CD4-positive, alpha-beta T cell (primary cell): ENCODE data around the gene TMEM54. TPM values are rescaled to one million over a fixed set of nuclear protein-coding genes. Genes with fewer than 3 reads are reported as not detected.
A peak's percentile ranks its signal among the peaks of the same experiment; 100 is the strongest.

ENCODE experiments used
- ATAC-seq: fragments of 200-7000 bp; cut with Tn5 transposase; one replicate; pipeline ENCODE4 v1.10.0; 2022; ENCODE audit warnings: mild to moderate bottlenecking; ENCODE audit not compliant: poor library complexity
- CTCF ChIA-PET: fragments of 350-600 bp; sonication (Branson Sonifier 250); formaldehyde crosslinking; loops from one replicate; lab custom pipeline; 2021; ENCODE audit warnings: antibody characterized with exemption, inconsistent platforms; lab: Charles Lee
- POLR2A ChIA-PET: fragments of 350-600 bp; sonication (Branson Sonifier 250); formaldehyde crosslinking; loops from one replicate; lab custom pipeline; 2021; ENCODE audit warnings: antibody characterized with exemption, inconsistent platforms; lab: Charles Lee
- DNase-seq, 14 experiments: peaks; one replicate each; pipeline ENCODE4 v3.0.0-alpha.2; 2013 to 2020; ENCODE audit warnings: mixed read lengths in 2 of 14
- H3K27ac ChIP-seq, 2 donors: one replicate each; pipeline versions ENCODE4 v1.5.1 to v1.7.0; 2013; ENCODE audit warnings: low read length in 2 of 2, low read depth in 1 of 2, mild to moderate bottlenecking in 1 of 2
- H3K27me3 ChIP-seq, 2 experiments: 1 replicate in 1 of 2; 2 replicates in 1 of 2; pipeline versions ENCODE4 v1.6.1 to v1.7.0; 2013; ENCODE audit warnings: low read length in 2 of 2, control low read depth in 1 of 2, mild to moderate bottlenecking in 1 of 2, moderate library complexity in 1 of 2; ENCODE audit not compliant: insufficient read depth in 2 of 2, control insufficient read depth in 1 of 2
- H3K36me3 ChIP-seq: one replicate; pipeline ENCODE4 v1.6.1; 2013; ENCODE audit warnings: low read length, control low read depth; ENCODE audit not compliant: insufficient read depth
- H3K4me1 ChIP-seq: one replicate; pipeline ENCODE4 v1.6.1; 2013; ENCODE audit warnings: low read length, control low read depth; ENCODE audit not compliant: insufficient read depth
- H3K4me3 ChIP-seq: one replicate; pipeline ENCODE4 v1.5.1; 2013; ENCODE audit warnings: mild to moderate bottlenecking, low read length, moderate library complexity
- H3K9me3 ChIP-seq, 2 experiments: 1 replicate in 1 of 2; 2 replicates in 1 of 2; pipeline versions ENCODE4 v1.6.1 to v1.7.0; 2013; ENCODE audit warnings: low read length in 2 of 2, mild to moderate bottlenecking in 2 of 2, control low read depth in 1 of 2, moderate library complexity in 1 of 2; ENCODE audit not compliant: control insufficient read depth in 1 of 2, insufficient read depth in 1 of 2
- H3K27ac Mint-ChIP-seq: one replicate; pipeline ENCODE4 v1.8.0; 2020; ENCODE audit warnings: mixed read lengths
- H3K27me3 Mint-ChIP-seq: one replicate; pipeline ENCODE4 v1.8.0; 2021; ENCODE audit warnings: mixed read lengths
- H3K36me3 Mint-ChIP-seq: one replicate; pipeline ENCODE4 v1.8.0; 2021; ENCODE audit warnings: low read depth, mixed read lengths
- H3K4me1 Mint-ChIP-seq: one replicate; pipeline ENCODE4 v1.8.0; 2021; ENCODE audit warnings: low read depth, mixed read lengths
- H3K4me3 Mint-ChIP-seq: one replicate; pipeline ENCODE4 v1.8.0; 2020; ENCODE audit warnings: mild to moderate bottlenecking, mixed read lengths
- H3K9me3 Mint-ChIP-seq: one replicate; pipeline ENCODE4 v1.8.0; 2020; ENCODE audit warnings: mixed read lengths
- intact Hi-C, 2 experiments: fragments of 100-400 bp; cut with DNase I in 1 of 2; cut with micrococcal nuclease in 1 of 2; formaldehyde crosslinking; loops; one replicate each; pipeline versions ENCODE4 v1.15.1 to v1.9.0; 2023 to 2025; cut with DNase I, micrococcal nuclease
- total RNA-seq, 174 experiments: library from RNA in 2 of 174; stranded (reverse) in 2 of 174; gene quantifications; one replicate each; pipeline ENCODE4 v1.2.3 and lab custom pipeline; 2021 to 2026
- TF ChIP-seq, protein P1 (sequence below): fragments of 200-600 bp; IDR thresholded peaks from one replicate; pipeline ENCODE4 v1.8.0; 2022; ENCODE audit warnings: antibody characterized with exemption, mild to moderate bottlenecking

The TMEM54 gene
- total RNA-seq, 2 experiments from 2014 or later = not detected

DNA sequence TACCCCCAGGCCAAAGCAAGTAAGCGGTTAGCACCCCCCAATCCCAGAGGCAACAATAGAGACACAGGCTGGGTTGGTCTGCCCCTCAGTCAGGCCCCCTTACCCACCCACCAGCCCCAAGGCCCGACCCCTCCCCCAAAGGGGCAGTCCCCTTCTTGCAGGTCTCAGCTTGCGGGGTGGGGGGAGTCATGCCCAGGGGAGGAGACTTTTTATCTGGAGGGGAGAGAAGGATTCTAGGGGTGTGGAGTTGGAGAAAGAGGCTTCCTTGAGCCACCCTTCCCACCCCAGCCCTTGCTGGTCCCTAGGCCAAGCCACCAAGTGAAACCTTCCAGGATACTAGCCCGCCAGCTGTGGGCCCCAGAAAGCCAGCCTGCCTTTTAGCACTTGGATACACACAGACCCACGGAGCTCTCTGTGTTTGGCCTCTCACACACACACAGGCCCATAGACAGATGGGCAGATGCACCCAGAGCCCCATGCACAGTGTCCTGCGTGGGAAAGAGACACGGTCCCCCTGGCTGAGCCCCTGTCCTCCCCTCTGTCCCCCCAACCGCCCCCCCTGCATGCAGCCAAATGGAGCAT, 7.1 kb downstream of the TMEM54 start:
- DNase-seq = no peak
- Histone ChIP-seq H3K36me3 (no peaks in the 10 kb centered on the region), H3K27me3 (peaks cover 47 to 77% of the 10 kb centered on the region in 2 experiments), H3K4me1 (peaks cover 15% of the 10 kb centered on the region), H3K27ac (no peak overlapping the region), H3K9me3 (peaks cover 0 to 11% of the 10 kb centered on the region in 2 experiments), H3K4me3 (no peak overlapping the region)
- no peaks in the 10 kb centered on the region for H3K36me3 Mint-ChIP-seq
- no peak for ATAC-seq
- H3K27ac Mint-ChIP-seq = no peak overlapping the region
- TF ChIP-seq, protein P1, sequence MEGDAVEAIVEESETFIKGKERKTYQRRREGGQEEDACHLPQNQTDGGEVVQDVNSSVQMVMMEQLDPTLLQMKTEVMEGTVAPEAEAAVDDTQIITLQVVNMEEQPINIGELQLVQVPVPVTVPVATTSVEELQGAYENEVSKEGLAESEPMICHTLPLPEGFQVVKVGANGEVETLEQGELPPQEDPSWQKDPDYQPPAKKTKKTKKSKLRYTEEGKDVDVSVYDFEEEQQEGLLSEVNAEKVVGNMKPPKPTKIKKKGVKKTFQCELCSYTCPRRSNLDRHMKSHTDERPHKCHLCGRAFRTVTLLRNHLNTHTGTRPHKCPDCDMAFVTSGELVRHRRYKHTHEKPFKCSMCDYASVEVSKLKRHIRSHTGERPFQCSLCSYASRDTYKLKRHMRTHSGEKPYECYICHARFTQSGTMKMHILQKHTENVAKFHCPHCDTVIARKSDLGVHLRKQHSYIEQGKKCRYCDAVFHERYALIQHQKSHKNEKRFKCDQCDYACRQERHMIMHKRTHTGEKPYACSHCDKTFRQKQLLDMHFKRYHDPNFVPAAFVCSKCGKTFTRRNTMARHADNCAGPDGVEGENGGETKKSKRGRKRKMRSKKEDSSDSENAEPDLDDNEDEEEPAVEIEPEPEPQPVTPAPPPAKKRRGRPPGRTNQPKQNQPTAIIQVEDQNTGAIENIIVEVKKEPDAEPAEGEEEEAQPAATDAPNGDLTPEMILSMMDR = no peak
- peaks cover 92% of the 10 kb centered on the region for H3K27me3 Mint-ChIP-seq
- CTCF ChIA-PET = no interaction called here
- H3K9me3 Mint-ChIP-seq = no peaks in the 10 kb centered on the region
- POLR2A ChIA-PET = no interaction called here
- H3K4me1 Mint-ChIP-seq = peaks cover 17% of the 10 kb centered on the region
- intact Hi-C loops = no loop called here
- peak overlapping the region; percentile 48 for H3K4me3 Mint-ChIP-seq

DNA sequence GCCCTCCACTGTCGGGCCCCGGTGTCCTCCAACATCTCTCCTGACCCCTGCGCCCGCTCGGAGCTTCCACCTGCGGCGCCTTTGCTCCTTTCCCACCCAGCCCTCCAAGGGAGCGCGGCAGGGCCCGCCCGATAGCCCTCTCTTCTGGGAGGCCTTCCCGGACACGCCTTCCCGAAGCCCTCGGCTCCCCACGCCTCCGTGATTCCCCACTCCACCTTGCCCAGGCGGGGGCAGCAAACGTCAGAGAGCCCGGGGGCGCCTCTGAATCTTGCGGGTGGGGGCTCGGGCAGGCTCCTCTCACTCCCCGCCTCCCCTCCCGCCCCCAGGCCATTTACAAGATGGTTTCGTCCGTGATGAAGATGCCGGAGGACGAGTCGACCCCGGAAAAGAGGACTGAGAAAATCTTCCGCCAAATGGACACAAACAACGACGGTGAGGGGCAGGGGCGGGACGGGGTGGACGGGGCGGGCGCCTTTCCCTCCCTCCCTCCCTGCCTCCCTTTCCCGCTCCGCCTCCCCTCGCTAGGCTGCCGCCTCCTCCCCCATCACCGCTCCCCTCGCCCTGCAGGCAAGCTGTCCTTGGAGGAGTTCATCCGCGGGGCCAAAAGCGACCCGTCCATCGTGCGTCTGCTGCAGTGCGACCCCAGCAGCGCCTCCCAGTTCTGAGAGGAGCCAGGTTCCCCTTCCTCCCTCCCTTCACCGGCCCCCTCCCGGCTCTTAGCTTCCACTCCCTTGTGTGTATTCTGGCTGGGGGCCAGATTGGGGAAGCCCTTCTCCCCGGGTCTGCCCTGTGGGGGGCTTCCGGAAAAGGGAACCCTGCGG, 7.8 kb downstream of the TMEM54 start:
- Mint-ChIP-seq H3K9me3 (no peaks in the 10 kb centered on the region), H3K4me3 (peak overlapping the region; percentile 48), H3K36me3 (no peaks in the 10 kb centered on the region), H3K4me1 (peaks cover 17% of the 10 kb centered on the region), H3K27me3 (peaks cover 92% of the 10 kb centered on the region), H3K27ac (no peak overlapping the region)
- H3K9me3 ChIP-seq = peaks cover 0 to 16% of the 10 kb centered on the region in 2 experiments
- H3K27me3 ChIP-seq = peaks cover 45 to 77% of the 10 kb centered on the region in 2 experiments
- no peaks in the 10 kb centered on the region for H3K36me3 ChIP-seq
- H3K4me3 ChIP-seq = peak overlapping the region; percentile 45
- TF ChIP-seq, protein P1 = no peak
- intact Hi-C loops = no loop called here
- CTCF ChIA-PET = no interaction called here
- H3K4me1 ChIP-seq = peaks cover 15% of the 10 kb centered on the region
- no peak overlapping the region for H3K27ac ChIP-seq
- POLR2A ChIA-PET = no interaction called here
- ATAC-seq = peak; percentile 34
- peak in 3 of 14 experiments; percentile 20 to 50 (median 38) for DNase-seq

DNA sequence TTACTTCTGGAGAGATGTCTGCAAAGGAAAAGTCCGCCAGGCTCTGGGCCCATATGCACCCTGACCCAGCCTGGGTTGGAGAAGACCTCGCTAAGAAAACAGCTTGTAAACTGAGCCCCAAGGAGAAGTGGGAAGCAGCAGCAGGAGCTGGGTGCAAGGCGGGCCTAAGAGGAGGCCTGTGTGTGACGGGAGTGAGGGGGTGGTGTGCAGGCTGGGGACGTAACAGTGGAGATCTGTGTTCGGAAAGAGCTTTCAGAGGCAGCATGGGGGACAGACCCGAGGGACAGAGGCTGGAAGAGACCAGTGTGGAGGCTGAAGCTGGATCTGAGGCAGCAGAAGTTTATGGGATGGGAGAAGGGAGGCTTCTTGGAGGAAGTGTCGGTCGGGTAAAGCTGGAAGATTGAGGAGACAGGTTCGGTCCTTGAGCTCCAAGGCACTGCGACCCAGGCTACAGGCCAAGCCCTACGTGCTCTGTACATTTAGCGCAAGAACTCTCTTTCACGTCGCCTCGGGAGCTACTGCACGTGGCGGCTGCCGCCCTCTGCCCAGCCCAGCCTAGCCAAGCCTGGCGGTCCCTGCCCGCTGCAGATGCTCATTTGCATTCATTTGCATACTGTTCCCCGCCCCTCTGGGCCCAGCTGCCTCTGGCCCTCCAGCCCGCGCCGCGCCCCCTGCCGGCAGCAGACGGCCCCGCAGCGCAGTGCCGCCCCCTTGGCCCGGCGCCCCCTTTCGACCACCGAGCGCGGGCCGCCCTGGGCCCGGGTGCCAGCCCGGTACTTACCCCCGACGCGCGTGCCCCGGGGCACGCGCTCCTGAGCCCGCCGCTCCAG, 8.6 kb downstream of the TMEM54 start:
- no peak overlapping the region for H3K27ac Mint-ChIP-seq
- TF ChIP-seq, protein P1 = no peak
- POLR2A ChIA-PET = no interaction called here
- Histone ChIP-seq H3K27me3 (peaks cover 48 to 85% of the 10 kb centered on the region in 2 experiments), H3K4me3 (peak overlapping the region; percentile 45), H3K4me1 (peaks cover 15% of the 10 kb centered on the region), H3K27ac (no peak overlapping the region), H3K36me3 (no peaks in the 10 kb centered on the region), H3K9me3 (peaks cover 0 to 18% of the 10 kb centered on the region in 2 experiments)
- intact Hi-C loops = no loop called here
- no peaks in the 10 kb centered on the region for H3K36me3 Mint-ChIP-seq
- CTCF ChIA-PET = no interaction called here
- H3K4me3 Mint-ChIP-seq = peak overlapping the region; percentile 27
- H3K9me3 Mint-ChIP-seq = no peaks in the 10 kb centered on the region
- H3K4me1 Mint-ChIP-seq = peaks cover 17% of the 10 kb centered on the region
- ATAC-seq (peak; percentile 54), DNase-seq (peak in 4 of 14 experiments; percentile 28 to 66 (median 50))
- H3K27me3 Mint-ChIP-seq = peaks cover 93% of the 10 kb centered on the region
